GM12875 (cell line): ENCODE measurements around the gene ATF1.

Experiments used
- H3K4me3 ChIP-seq: one replicate; pipeline ENCODE4 v1.5.1; 2011; ENCODE audit warnings: low read depth, low read length, control low read depth
- TF ChIP-seq, protein P1 (sequence below): IDR thresholded peaks from 2 replicates; pipeline ENCODE4 v1.5.1; 2011; ENCODE audit warnings: low read depth, mild to moderate bottlenecking, control low read depth, inconsistent platforms, low read length, moderate library complexity, borderline replicate concordance; ENCODE audit not compliant: insufficient read depth

The ATF1 gene

DNA sequence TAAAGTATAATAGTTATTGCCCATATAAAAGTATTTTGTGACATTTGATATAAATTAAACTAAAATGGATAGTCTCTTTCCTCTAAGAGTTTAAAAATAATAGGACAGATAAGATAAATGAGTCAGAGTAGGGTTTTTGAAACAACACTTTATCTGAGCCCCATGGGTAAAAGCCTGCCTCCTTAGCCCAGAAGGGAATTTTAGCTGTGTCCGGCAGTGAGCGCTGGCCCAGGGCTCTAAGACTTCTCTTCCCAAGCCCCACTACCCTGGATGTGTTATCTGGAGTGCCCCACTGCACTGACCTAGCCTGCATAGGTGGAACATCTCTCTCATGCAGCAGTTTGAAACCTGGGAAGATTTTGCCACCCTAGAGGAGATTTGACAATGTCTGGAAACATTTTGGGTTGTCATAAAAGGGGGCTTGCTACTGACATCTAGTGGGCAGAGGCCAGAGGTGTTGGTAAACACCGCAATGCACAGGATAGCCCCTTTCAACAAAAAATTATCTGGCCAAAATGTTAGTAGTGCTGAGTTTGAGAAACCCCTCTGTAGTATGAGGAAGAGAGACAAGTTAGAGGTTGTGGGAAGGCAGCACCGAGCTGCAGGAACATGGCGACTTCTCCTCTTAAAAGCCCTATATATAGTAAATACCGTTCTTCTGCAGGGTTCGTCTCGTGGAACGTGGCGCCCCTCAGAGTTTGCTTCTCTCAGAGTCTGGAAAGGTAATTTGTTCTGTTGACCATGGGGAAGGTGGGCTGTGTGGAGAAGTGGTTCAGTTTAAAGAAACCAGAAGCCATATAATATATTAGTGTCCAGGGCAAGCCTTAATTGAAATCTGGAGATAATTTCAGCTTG is 29.3 kb upstream of the ATF1 start:
- no peak overlapping the region for H3K4me3 ChIP-seq
- TF ChIP-seq, protein P1, sequence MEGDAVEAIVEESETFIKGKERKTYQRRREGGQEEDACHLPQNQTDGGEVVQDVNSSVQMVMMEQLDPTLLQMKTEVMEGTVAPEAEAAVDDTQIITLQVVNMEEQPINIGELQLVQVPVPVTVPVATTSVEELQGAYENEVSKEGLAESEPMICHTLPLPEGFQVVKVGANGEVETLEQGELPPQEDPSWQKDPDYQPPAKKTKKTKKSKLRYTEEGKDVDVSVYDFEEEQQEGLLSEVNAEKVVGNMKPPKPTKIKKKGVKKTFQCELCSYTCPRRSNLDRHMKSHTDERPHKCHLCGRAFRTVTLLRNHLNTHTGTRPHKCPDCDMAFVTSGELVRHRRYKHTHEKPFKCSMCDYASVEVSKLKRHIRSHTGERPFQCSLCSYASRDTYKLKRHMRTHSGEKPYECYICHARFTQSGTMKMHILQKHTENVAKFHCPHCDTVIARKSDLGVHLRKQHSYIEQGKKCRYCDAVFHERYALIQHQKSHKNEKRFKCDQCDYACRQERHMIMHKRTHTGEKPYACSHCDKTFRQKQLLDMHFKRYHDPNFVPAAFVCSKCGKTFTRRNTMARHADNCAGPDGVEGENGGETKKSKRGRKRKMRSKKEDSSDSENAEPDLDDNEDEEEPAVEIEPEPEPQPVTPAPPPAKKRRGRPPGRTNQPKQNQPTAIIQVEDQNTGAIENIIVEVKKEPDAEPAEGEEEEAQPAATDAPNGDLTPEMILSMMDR: peak; percentile 62; the same call in 1 of the 2 replicates

DNA sequence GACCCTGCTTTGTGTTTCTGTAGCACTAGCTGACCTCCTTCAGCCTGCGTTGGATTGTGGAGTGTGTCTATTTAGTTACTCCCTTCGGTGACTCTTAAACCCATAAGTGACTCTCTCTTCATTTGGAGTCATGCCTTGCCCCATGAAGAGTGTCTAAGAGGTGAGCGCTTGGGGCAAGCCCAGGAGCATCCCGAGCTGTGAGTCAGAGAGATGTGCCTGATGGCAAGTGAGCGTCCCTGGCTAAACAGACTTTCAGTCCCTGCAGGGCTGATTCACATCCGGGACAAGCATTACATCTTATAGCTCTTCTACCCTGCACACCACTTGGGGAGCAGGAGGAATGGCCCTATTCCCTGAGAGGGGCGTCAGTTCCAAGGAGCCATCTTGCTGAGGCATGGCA is 24.3 kb upstream of the ATF1 start:
- H3K4me3 ChIP-seq: no peak overlapping the region
- TF ChIP-seq, protein P1: no peak

DNA sequence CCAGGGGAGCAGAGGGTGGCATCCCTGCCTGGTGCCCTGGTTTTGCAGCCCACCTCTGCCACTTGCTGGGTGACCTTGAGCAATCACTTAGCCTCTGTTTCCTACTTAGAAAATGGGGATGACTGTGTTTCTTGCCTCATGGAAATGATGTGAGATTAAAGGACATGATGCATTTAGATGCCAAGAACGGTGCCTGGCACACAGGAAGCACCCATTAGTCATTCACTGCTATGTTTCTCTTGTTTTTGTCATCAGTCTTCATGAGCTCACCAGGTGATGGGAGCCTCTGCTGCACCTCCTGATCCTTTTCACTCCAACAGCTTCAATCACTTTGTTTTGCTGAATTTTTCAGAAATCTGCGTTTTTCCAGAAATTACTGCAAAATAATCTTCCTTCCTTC is 23.6 kb upstream of the ATF1 start:
- TF ChIP-seq, protein P1: no peak
- H3K4me3 ChIP-seq: no peak overlapping the region

GRCh38 chr12:50742776-50743175 is 21.1 kb upstream of the ATF1 start:
- TF ChIP-seq, protein P1: no peak
- no peak overlapping the region for H3K4me3 ChIP-seq

- TF ChIP-seq, protein P1: no peak
- H3K4me3 ChIP-seq: no peak overlapping the region
Measured at GRCh38 chr12:50745861-50746260, 18.0 kb upstream of the ATF1 start.

DNA sequence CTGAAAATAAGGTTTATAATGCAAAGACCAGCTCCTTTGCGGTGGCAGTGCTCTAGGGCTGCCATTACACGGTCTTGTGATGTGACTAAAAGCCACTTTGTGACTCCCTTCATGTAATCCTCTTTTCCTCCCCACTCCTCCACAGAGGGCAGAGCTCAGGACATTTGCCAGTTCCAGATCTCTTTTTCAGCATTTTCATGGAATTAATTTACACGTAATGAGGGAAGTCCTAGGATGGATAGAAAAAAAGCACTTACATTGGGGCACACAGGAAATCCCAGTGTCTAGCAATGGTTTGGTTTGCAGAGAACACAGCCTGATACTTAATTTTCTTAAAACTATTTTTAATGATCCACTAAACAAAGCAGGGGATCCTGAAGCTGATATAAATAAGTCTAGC is 17.5 kb upstream of the ATF1 start:
- no peak overlapping the region for H3K4me3 ChIP-seq
- TF ChIP-seq, protein P1: no peak

- TF ChIP-seq, protein P1: no peak
- no peak overlapping the region for H3K4me3 ChIP-seq
Measured at GRCh38 chr12:50747817-50748216, 16.1 kb upstream of the ATF1 start.
